Lower leg skin (tissue), 4 donors: ENCODE measurements around the gene PDSS2. TPM values are rescaled to one million over a fixed set of nuclear protein-coding genes. Genes with fewer than 3 reads are reported as not detected.
"Not testable (repeated sequence)": the region's sequence is repeated elsewhere in the genome, so short reads cannot be mapped to it uniquely, and the experiment has no call there.

Experiments used
- DNase-seq, 2 donors: peaks; one replicate each; pipeline ENCODE4 v3.0.0-alpha.2; 2019; ENCODE audit warnings: low spot score in 2 of 2
- H3K4me3 ChIP-seq: fragments of 200-600 bp; sonication (generic); 2 replicates; pipeline ENCODE4 v1.5.1; 2017; ENCODE audit warnings: mild to moderate bottlenecking, low read depth; ENCODE audit not compliant: poor library complexity, severe bottlenecking
- CTCF ChIP-seq, 3 donors: fragments of 450-650 bp; IDR thresholded peaks; one replicate each; pipeline ENCODE4 v1.5.1; 2016; ENCODE audit warnings: antibody characterized with exemption in 3 of 3, mild to moderate bottlenecking in 3 of 3, moderate library complexity in 2 of 3
- POLR2A ChIP-seq, 2 donors: fragments of 450-650 bp; IDR thresholded peaks; one replicate each; pipeline ENCODE4 v1.6.1; 2016 to 2017; ENCODE audit warnings: antibody characterized with exemption in 2 of 2, mild to moderate bottlenecking in 1 of 2, moderate library complexity in 1 of 2
- WGBS, 2 donors: methylation state at CpG; one replicate each; pipeline ENCODE4 v1.1.5; 2018; 5-methylcytosine and 5-hydroxymethylcytosine counted together
- intact Hi-C: fragments of 100-400 bp; cut with DNase I; formaldehyde crosslinking; loops from one replicate; pipeline ENCODE4 v1.15.0; 2023; ENCODE audit warnings: low total_unique reads
- total RNA-seq, 4 donors: library from RNA; depleted of rRNA; stranded (reverse); fragments of >200 nt; gene quantifications; one replicate each; pipeline ENCODE4 v1.1.0, GENCODE V29; 2016

PDSS2 gene
- total RNA-seq, 4 donors from 2014 or later, result 6.9 to 14.8 (median 11.4) TPM

- DNase-seq, result no peak
- no peak overlapping the region for H3K4me3 ChIP-seq
- TF ChIP-seq CTCF (IDR thresholded peaks at IDR 0.05) (no peak), POLR2A (IDR thresholded peaks at IDR 0.05) (no peak)
- intact Hi-C loops, result no loop called here
- 76 to 87% methylated on average over 5 of the region's 5 CpGs for WGBS, 2 donors
Measured at GRCh38 chr6:107304421-107305025, 154.8 kb downstream of the PDSS2 start.

GRCh38 chr6:107293350-107293749 lies 166.0 kb downstream of the PDSS2 start:
- intact Hi-C loops, result no loop called here
- no peak for DNase-seq

GRCh38 chr6:107292715-107293271 lies 166.6 kb downstream of the PDSS2 start:
- no peak for TF ChIP-seq CTCF (IDR thresholded peaks at IDR 0.05)
- no peak for TF ChIP-seq POLR2A (IDR thresholded peaks at IDR 0.05)
- no peak for DNase-seq
- 72 to 85% methylated on average over 6 of the region's 6 CpGs for whole genome bisulfite sequencing, 2 donors
- intact Hi-C loops, result no loop called here
- H3K4me3 ChIP-seq, result no peak overlapping the region

More at GRCh38 chr6:107293350-107293749, 166.0 kb downstream of the PDSS2 start:
- TF ChIP-seq POLR2A (IDR thresholded peaks at IDR 0.05) (no peak), CTCF (IDR thresholded peaks at IDR 0.05) (no peak)
- H3K4me3 ChIP-seq, result no peak overlapping the region
- 87 to 89% methylated on average over 4 of the region's 4 CpGs for WGBS, 2 donors

GRCh38 chr6:107290491-107290890 lies 168.9 kb downstream of the PDSS2 start:
- intact Hi-C loops, result no loop called here
- H3K4me3 ChIP-seq, result no peak overlapping the region
- WGBS, 2 donors, result 85 to 86% methylated on average over 3 of the region's 3 CpGs
- TF ChIP-seq CTCF (IDR thresholded peaks at IDR 0.05), result no peak
- no peak for TF ChIP-seq POLR2A (IDR thresholded peaks at IDR 0.05)
- DNase-seq, result no peak

GRCh38 chr6:107289258-107289657 lies 170.1 kb downstream of the PDSS2 start:
- 94 to 95% methylated on average over 9 of the region's 9 CpGs for WGBS, 2 donors
- H3K4me3 ChIP-seq, DNase-seq, intact Hi-C loops: not testable (repeated sequence)

- intact Hi-C loops, DNase-seq, H3K4me3 ChIP-seq: not testable (repeated sequence)
- 95 to 96% methylated on average over 6 of the region's 6 CpGs for WGBS, 2 donors
Measured at GRCh38 chr6:107285683-107286082, 173.7 kb downstream of the PDSS2 start.

GRCh38 chr6:107284805-107285204 lies 174.6 kb downstream of the PDSS2 start:
- H3K4me3 ChIP-seq, result no peak overlapping the region
- WGBS, 2 donors, result 38 to 51% methylated on average over 1 of the region's 1 CpG
- DNase-seq, result no peak
- intact Hi-C loops, result no loop called here
- TF ChIP-seq POLR2A (IDR thresholded peaks at IDR 0.05) (no peak), CTCF (IDR thresholded peaks at IDR 0.05) (no peak)
